Suppressor macrophage treated with lipopolysaccharide for 4 hours (primary cell): ENCODE data around the gene NFIA.

Source experiments
- DNase-seq: peaks from one replicate; pipeline ENCODE4 v3.0.0-alpha.2; 2020

Gene NFIA

GRCh38 chr1:61132645-61133334 is 50.4 kb downstream of the NFIA start:
- no peak for DNase-seq

DNA sequence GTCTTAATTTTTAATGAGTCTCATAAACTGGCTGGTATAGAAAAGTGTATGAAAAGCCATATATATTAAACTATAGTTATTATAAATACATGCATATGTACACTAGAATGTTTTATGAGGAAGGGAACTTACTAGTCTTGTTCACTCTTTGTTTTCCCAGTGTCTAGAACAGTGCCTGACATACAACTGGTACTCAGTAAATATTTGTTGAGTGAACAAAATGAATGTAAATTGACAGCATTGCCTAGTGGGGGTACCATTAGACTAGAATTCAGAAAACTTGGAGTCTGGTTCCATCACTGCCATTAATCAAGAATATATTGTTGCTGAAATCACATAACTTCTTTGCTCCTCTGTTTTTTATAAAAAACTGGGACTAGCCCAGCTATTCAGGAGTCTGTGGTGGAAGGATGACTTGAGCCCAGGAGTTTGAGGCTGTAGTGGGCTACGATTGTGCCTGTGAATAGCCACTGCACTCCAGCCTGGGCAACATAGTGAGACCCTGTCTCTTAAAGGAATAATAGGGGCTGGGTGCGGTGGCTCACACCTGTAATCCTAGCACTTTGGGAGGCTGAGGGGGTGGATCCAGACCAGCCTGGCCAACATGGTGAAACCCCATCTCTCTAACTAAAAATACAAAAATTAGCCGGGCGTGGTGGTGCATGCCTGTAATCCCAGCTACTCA is 51.1 kb downstream of the NFIA start:
- DNase-seq, result no peak

- DNase-seq, result no peak
Observed at GRCh38 chr1:61135291-61135690, 52.9 kb downstream of the NFIA start.

DNA sequence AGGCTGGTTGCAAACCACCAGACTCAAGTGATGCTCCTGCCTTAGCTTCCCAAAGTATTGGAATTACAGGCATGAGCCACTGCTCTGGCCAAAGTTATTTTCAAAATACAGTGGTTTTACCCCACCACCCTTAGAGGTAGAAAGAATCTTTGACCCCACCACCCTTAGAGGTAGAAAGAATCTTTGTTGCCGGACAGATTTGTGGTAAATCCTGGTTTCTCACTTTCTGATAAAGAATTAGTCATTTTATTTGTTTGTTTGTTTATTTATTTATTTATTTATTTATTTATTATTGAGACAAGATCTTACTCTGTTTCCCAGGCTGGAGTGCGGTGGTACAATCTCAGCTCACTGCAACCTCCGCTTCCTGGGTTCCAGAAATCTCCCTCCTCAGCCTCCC is 55.9 kb downstream of the NFIA start:
- no peak for DNase-seq

DNA sequence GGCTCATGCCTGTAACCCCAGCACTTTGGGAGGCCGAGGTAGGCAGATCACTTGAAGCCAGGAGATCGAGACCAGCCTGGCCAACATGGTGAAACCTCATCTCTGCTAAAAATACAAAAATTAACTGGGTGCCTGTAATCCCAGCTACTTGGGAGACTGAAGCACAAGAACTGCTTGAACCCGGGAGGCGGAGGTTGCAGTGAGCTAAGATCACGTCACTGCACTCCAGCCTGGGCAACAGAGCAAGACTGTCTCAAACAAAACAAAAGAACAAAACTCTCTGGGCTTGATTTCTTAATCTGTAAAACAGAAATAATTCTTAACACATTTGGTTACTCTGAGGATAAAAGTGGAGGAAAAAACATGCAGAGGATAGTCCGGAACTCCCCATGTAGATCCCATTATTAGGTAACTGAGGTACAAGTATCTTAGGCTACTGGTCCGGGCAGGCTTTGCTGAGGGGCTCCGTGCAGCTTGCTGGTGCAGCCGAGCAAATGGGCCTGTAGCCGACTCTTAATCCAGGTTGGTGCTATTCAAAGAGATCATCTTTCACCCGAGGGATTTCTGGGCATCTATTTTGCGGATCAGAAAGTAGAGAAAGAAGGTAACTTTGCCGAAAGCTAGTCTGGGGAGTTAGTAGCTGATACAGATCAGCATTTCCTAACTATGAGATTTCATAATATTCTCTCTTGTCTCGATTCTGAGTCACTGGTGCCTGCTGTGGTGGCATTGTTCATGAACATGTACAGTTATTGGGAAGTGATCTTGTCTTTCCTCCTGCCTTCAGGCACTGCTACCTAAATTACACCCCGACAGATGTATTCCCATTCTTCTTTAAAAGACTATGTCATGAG is 56.8 kb downstream of the NFIA start:
- DNase-seq, result peak; percentile 80

GRCh38 chr1:61139775-61140549 is 57.6 kb downstream of the NFIA start:
- DNase-seq, result no peak

DNA sequence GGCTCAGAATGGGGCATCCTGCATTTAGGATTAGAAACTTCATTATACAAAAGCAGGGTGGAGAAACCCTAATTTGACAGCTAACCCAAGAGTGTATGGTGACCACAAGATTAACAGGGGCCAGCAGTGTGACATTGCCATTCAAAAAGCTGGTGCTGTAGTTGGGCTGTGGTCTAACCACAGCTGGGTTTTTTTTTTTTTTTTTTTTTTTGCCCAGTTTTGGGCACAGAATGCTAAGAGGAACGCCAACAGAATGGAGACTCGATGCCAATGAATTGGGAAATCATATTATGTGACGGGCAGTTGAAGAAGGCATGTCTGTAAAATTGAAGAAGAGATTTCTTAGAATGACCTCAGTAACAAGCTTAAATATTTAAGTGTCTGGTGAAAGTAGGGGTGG is 58.4 kb downstream of the NFIA start:
- DNase-seq, result no peak

DNA sequence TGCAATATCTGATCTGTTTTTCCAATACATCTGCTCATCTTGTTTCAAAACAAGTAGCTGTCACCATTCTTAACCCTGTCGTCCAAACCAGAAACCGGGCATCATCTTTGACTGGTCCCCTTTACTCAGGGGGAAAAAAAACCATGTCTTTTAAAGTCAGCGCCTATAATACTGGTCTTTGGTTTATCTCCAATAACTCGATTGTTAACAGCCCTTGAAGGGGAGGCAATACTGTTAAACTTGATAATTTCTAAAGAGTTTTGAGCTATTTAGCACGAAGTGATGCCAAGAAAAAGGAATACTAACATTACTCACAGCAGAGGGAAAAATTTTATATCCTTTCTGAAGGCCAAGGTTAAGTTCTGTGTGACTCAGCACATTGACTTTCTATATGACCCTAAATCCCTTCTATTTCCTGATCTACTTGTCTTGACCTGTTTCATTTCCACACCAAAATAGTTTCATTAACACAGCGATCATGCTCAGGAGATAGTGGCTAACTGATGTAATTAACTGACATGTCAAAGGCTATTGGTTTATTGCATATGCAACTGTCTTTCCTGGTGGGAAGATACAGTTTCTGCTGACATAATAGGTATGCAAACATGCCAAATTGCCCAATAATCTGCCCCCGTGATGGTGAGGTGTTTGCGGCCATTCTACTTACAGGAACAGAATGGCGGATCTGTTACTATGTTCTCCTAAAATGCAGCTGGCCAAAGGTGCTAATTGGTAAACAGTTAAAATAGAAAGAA is 59.1 kb downstream of the NFIA start:
- DNase-seq, result peak; percentile 41

DNA sequence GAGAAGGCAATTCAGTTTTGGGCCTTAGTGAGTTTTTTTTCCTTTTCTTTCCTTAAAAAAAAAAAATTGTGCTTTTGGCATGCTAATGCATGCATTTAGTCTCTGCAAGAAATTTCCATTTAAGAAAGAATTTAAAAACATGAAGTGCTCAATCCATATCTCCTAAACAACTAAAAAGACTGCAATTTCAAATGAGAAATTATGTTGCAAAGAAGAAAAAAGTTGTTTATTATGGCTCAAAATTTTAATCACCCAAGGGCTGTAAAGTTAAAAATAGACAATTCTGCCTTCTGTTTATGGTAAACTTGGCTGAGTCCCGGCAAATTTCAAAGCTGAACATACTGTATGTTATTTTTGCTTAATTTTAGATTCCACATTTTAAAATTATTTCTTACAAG is 59.7 kb downstream of the NFIA start:
- no peak for DNase-seq

DNA sequence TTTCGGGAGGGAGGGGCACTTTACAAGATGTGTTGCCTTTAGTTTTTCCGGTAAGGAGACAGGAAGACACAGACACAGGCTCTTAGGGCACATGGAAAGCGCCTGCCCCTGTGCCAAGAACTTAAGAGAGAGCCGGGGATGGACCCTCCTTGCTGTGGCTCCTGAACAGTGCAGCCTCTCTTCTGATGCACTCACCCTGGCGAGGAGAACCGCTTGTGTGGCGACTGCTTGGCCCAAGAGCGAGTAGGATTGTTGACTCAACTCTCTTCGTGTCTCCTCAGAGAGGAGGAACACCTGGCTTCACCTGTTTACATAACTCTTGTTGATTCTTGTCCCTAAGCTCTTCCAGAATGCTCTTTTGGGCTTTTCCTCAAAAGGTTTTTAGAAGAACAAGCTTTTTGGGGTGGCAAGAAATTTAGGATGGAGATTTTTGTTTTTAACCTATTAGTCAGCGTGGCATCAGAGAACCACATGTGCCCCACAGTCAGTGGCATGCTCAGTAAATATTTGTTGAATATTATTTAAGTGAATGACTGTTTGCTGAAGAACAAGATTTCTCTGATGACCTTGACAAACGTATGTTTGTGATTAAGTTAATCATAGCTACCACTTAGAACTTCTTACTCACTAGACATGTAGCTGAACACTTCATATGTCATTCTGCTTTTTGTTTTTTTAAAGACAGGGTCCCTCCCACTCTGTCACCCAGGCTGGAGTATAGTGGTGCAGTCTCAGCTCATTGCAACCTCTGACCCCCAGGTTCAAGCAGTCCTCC is 60.6 kb downstream of the NFIA start:
- no peak for DNase-seq

GRCh38 chr1:61143821-61144424 is 61.6 kb downstream of the NFIA start:
- DNase-seq, result no peak

DNA sequence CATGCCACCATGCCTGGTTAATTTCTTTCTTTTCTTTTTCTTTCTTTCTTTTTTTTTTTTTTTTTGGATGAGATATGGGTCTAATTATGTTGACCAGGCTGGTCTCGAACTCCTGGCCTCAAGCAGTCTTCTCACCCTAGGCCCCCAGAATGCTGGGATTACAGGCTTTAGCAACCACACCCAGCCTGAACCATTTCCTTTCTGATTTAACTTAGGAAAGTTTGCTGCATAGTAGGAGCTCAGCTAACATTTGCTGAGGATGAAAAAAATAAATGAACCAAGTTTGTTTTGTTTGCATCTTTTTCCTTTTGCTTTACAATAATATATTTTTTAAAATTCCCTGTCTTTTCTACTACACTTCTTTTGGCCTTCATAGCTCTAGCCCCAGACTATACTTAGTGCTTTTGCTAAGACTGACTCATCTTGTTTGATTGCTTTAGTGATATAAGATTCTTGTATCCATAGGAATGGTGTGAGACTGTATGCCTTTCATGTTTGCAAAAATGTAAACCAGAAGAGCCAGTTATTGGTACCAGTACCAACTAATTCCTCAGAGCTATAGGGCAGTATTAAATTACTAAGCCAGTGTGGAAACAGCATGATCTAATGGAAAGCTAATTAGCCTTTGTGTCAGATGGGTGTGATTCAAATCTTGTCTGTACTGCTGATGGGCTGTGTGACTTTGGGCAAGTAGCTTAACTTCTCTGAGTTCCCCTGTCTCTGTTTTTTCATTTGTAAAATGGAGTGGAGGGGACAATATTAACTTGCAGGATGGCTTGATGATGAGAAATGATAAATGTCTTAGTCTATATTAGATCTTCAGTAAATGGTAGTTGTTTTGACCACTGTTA is 66.9 kb downstream of the NFIA start:
- no peak for DNase-seq

DNA sequence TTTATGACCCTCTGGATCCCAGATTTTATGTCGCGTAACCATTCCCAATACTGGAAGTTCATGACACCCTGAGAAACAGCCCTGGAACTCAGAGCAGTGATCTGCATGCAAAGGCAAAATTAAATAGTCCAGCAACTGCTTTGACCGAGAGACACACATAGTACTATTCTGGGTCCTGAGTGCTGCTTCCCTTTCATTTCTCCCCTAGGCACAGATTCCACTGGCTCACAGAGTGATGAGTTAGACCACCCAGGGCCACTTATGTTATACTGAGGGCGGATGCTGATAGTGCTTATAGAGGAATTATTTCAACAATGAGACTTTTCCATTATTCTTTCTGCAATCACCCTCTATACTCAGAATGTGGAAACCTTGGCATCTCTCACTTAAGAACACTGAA is 69.2 kb downstream of the NFIA start:
- no peak for DNase-seq

DNA sequence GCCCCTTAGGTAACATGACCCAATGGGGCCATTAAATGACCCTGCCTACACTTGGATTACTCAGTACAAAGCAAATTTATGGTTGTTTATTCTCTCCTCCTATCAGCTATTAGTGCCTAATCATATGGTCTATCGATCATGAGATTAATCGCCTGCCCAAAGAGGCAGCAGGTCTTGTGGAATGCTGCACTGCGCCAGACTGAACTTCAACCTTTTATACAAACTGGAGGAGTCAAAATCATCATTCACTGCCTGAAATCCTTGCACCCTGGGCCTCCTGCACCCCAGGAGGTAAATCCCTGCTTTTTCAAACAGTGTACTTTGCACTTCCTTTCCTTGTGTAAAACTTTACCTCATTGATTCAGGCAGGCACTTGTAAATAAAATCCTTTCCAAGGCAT is 69.7 kb downstream of the NFIA start:
- DNase-seq, result no peak

- no peak for DNase-seq
Observed at GRCh38 chr1:61152469-61153105, 70.2 kb downstream of the NFIA start.

DNA sequence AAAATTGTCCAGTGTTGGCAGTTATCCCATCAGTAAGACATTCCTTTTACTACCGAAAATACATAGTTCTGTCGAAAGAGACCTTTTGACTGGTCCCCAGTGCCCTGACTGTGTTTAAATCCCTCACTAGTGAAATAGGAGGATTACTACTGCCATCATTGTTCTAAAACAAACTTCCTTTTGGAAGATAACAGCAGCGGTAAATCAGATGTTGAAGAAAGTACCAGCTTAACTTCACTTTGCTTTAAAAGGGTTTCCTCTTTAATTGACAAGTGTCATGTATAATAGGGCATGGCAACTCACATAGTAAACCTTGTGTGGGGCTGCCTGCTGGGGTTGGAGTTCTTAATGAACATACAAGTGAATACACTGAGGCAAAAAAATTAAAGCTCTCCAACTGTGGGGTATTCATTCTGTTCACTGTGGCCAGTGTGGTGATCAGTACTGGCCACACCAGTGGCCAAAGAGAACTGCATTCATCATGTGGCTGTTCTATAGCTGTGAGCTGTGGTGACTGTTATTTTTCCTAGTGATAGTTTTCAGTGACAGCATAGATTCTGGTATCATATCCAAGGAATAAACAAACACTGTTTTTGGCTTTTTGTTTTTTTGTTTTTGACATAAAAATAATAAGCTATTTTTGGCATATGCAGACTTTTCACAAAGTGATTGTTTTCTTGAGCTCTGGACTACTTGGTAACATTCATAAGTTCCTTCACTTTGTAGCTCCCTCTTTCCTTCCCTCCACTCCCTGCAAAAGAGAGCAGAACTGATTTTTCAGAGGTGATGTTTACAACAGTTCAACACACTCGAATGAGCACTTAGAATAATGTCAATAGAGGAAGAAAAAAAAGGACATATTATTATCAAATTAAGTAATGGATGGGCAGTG is 74.5 kb downstream of the NFIA start:
- DNase-seq, result no peak

DNA sequence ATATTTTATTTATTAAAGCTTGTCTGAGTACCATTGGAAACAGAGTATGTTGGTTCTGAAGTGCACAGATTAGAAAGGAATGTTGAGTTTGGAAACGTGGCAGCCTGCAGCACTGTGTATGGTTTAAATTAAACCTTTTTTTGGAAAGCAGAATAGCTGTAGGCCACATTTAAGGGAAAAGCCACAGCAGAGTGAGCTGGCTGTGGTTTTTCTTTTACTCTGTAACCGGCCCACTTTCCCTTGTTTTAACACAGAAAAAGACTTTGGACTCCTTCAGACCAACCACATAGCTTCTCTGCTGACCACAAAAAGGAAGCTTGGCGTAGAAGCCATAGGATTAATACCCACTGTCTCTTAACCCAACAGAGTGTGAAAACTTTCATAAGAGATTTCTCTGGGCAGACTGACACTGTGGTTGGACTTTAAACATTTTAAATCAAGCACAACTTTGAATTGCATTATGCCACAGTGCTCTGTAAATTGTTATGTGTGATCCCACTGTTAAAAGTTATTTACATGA is 75.2 kb downstream of the NFIA start:
- peak; percentile 60 for DNase-seq

- DNase-seq, result no peak
Observed at GRCh38 chr1:61158591-61158990, 76.2 kb downstream of the NFIA start.
